Ishikawa (cell line): Measurements from ENCODE around the gene STAT1.

Experiments used
- CEBPB ChIP-seq: IDR thresholded peaks from 2 replicates; pipeline ENCODE4 v1.6.1; 2012
- CREB1 ChIP-seq: IDR thresholded peaks from 2 replicates; pipeline ENCODE4 v1.6.1; 2012; ENCODE audit warnings: low read depth
- EGR1 ChIP-seq: IDR thresholded peaks from 2 replicates; pipeline ENCODE4 v1.6.1; 2012
- EP300 ChIP-seq: IDR thresholded peaks from 2 replicates; pipeline ENCODE4 v1.6.1; 2012; ENCODE audit warnings: borderline replicate concordance
- FOXM1 ChIP-seq: IDR thresholded peaks from 2 replicates; pipeline ENCODE4 v1.6.1; 2012; ENCODE audit warnings: low read depth, borderline replicate concordance
- NFIC ChIP-seq: IDR thresholded peaks from 2 replicates; pipeline ENCODE4 v1.6.1; 2012
- RAD21 ChIP-seq: IDR thresholded peaks from 2 replicates; pipeline ENCODE4 v1.6.1; 2012; ENCODE audit warnings: low read depth
- TAF1 ChIP-seq: IDR thresholded peaks from 2 replicates; pipeline ENCODE4 v1.6.1; 2012; ENCODE audit warnings: low read depth, mild to moderate bottlenecking
- TCF12 ChIP-seq: IDR thresholded peaks from 2 replicates; pipeline ENCODE4 v1.6.1; 2012; ENCODE audit warnings: low read depth
- TEAD4 ChIP-seq: IDR thresholded peaks from 2 replicates; pipeline ENCODE4 v1.6.1; 2012
- YY1 ChIP-seq: IDR thresholded peaks from 2 replicates; pipeline ENCODE4 v1.6.1; 2012; ENCODE audit warnings: low read depth
- ZBTB7A ChIP-seq: IDR thresholded peaks from 2 replicates; pipeline ENCODE4 v1.6.1; 2012; ENCODE audit warnings: low read depth
- TF ChIP-seq, protein P1 (sequence below): IDR thresholded peaks from 2 replicates; pipeline ENCODE4 v1.6.1; 2012
- TF ChIP-seq, protein P2 (sequence below): IDR thresholded peaks from 2 replicates; pipeline ENCODE4 v1.6.1; 2012; ENCODE audit warnings: low read depth, mild to moderate bottlenecking
- TF ChIP-seq, protein P3 (sequence below): IDR thresholded peaks from 2 replicates; pipeline ENCODE4 v1.6.1; 2012

STAT1 gene

DNA sequence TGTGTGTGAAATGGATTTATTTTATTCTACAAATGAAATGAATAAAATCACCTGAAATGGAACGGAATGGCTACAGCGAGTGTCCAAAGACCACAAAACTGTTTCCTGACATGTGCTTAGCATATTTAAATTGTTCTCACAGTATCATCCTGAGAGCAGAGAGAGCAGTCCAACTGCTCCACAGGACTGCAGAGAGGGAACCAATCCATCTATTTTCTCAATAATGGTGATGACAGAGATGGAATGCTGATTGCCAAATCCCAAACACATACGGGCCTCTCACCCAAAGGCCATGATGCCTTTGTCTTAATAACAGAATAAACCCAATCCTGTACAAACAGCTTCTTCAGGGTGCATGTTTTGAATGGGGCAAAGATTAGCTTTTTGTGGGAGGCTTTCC is 41.1 kb downstream of the STAT1 start:
- TF ChIP-seq CREB1 (no peak), TAF1 (no peak), RAD21 (no peak), CEBPB (no peak)
- TF ChIP-seq, protein P1, sequence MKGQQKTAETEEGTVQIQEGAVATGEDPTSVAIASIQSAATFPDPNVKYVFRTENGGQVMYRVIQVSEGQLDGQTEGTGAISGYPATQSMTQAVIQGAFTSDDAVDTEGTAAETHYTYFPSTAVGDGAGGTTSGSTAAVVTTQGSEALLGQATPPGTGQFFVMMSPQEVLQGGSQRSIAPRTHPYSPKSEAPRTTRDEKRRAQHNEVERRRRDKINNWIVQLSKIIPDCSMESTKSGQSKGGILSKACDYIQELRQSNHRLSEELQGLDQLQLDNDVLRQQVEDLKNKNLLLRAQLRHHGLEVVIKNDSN, result no peak

DNA sequence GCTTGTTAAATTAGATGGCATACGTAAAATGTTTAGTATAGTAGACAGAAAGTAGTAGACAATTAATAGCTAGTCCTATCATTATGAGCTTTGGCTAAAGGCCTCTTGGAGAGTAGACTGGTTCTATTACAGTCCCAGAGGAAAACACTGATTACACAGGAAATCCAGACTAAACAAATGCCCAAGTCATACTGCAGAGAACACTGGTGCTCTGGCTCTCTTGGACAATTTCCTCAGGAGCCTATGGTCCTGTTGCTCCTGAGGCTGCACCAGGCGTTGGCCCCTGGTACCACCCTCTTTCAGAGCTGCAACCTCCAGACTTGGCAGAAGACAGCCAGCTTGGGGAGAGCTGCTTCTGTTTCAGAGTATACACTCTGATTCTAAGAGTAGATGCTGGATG is 41.8 kb downstream of the STAT1 start:
- TF ChIP-seq EP300, result no peak
- TF ChIP-seq, protein P2, sequence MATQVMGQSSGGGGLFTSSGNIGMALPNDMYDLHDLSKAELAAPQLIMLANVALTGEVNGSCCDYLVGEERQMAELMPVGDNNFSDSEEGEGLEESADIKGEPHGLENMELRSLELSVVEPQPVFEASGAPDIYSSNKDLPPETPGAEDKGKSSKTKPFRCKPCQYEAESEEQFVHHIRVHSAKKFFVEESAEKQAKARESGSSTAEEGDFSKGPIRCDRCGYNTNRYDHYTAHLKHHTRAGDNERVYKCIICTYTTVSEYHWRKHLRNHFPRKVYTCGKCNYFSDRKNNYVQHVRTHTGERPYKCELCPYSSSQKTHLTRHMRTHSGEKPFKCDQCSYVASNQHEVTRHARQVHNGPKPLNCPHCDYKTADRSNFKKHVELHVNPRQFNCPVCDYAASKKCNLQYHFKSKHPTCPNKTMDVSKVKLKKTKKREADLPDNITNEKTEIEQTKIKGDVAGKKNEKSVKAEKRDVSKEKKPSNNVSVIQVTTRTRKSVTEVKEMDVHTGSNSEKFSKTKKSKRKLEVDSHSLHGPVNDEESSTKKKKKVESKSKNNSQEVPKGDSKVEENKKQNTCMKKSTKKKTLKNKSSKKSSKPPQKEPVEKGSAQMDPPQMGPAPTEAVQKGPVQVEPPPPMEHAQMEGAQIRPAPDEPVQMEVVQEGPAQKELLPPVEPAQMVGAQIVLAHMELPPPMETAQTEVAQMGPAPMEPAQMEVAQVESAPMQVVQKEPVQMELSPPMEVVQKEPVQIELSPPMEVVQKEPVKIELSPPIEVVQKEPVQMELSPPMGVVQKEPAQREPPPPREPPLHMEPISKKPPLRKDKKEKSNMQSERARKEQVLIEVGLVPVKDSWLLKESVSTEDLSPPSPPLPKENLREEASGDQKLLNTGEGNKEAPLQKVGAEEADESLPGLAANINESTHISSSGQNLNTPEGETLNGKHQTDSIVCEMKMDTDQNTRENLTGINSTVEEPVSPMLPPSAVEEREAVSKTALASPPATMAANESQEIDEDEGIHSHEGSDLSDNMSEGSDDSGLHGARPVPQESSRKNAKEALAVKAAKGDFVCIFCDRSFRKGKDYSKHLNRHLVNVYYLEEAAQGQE, result no peak
- TF ChIP-seq YY1, result no peak
- TF ChIP-seq NFIC, result no peak
- TF ChIP-seq RAD21, result no peak
- TF ChIP-seq, protein P1, result no peak
- TF ChIP-seq CEBPB, result no peak
- no peak for TF ChIP-seq ZBTB7A
- no peak for TF ChIP-seq TEAD4
- no peak for TF ChIP-seq TAF1
- TF ChIP-seq EGR1, result no peak
- no peak for TF ChIP-seq FOXM1
- TF ChIP-seq TCF12, result no peak
- no peak for TF ChIP-seq CREB1
- TF ChIP-seq, protein P3, sequence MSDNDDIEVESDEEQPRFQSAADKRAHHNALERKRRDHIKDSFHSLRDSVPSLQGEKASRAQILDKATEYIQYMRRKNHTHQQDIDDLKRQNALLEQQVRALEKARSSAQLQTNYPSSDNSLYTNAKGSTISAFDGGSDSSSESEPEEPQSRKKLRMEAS, result no peak

DNA sequence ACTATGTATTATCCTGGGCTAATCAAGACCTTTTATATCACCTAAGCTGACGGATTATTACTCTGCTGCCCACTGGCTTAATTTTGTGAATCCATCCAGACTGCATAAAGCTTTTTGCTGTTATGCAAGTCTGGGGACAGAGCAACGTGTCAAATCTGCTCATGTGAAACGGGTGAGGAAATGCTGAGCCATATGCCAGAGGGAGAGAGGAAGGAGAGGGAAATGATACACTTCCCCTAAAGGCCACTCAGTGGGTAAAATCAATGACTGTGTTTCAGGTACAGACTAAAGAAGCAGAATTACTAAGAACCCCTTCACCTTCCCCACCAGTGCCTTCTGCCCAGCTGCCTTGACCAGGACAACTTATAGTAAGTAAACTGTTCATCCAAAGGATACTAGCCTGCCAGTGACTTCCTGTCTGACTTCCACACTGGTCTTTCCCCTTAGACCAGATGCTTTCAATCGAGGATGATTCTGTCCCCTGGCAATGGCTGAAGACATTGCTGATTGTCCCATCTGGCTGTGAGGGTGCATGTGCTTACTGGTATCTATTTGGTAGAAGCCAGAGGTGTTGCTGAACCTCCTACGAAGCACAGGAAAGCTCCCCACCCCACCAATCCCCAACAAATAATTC is 43.0 kb downstream of the STAT1 start:
- no peak for TF ChIP-seq NFIC
- no peak for TF ChIP-seq RAD21
- no peak for TF ChIP-seq TEAD4
- TF ChIP-seq YY1, result no peak
- no peak for TF ChIP-seq FOXM1
- TF ChIP-seq TCF12, result no peak
- TF ChIP-seq CREB1, result no peak
- TF ChIP-seq, protein P2, result no peak
- TF ChIP-seq, protein P1, result no peak

DNA sequence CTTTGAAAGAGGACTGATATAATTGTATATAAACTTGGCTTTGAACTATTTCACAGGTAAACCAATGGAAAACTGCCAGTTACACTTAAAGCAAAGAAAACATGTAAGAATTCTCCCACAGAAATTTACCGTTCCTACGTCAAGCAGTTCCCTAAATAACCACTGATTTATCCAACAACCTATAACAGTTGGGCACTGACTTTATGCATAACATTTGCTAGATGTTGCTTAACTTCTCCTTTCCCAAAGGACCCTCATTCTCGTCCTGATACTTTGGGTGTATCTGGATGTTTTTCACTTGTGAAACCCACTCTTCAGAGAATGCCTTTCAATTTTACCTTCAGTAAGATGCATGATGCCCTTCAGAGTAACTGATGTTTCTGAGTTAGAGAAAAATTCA is 43.8 kb downstream of the STAT1 start:
- TF ChIP-seq EP300, result no peak
- TF ChIP-seq RAD21, result no peak
- TF ChIP-seq TCF12, result no peak
- TF ChIP-seq, protein P3, result no peak
- TF ChIP-seq, protein P2, result no peak
- TF ChIP-seq CEBPB, result no peak
- TF ChIP-seq NFIC, result no peak
- no peak for TF ChIP-seq TAF1
- no peak for TF ChIP-seq TEAD4
- TF ChIP-seq ZBTB7A, result no peak
- TF ChIP-seq CREB1, result no peak
- TF ChIP-seq, protein P1, result no peak
- no peak for TF ChIP-seq EGR1
- TF ChIP-seq YY1, result no peak
- no peak for TF ChIP-seq FOXM1
